Measurements from ENCODE around the gene GABPB1.

Gene GABPB1

DNA sequence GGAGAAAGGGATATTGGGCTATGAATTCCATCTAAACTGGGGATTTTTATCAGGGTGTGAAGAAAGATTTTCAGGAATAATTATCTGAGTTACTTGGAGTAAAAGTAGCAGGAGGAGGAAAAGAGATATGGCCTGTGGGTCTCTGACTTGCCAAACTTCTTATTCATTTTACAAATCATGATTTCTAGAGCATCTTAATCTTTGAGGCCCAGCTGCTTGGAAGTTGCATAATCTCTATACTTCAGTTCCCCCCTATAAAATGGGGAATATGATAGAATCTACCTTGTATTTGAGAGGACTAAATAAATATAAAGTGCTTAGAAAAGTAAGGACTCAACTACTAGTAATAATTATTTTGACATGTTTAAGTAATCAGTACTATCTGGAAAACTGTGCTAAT, 11.0 kb upstream of the GABPB1 start:
- H3K9me3 ChIP-seq (ENCODE audit: control insufficient read depth, low read length) = no peaks in the 10 kb centered on the region
- H3K4me1 ChIP-seq (ENCODE audit: control insufficient read depth, insufficient read depth, low read length) = no peaks in the 10 kb centered on the region
- H3K36me3 ChIP-seq (ENCODE audit: control insufficient read depth, insufficient read depth, low read length) = peaks cover 18% of the 10 kb centered on the region
- H3K27ac ChIP-seq (ENCODE audit: insufficient read depth, low read depth, low read length, poor library complexity, severe bottlenecking) = no peak overlapping the region
- H3K4me3 ChIP-seq (ENCODE audit: insufficient read depth, low read depth, low read length) = no peak overlapping the region
- no peaks in the 10 kb centered on the region for H3K27me3 ChIP-seq (ENCODE audit: control insufficient read depth, insufficient read depth, low read length, poor library complexity, severe bottlenecking)

DNA sequence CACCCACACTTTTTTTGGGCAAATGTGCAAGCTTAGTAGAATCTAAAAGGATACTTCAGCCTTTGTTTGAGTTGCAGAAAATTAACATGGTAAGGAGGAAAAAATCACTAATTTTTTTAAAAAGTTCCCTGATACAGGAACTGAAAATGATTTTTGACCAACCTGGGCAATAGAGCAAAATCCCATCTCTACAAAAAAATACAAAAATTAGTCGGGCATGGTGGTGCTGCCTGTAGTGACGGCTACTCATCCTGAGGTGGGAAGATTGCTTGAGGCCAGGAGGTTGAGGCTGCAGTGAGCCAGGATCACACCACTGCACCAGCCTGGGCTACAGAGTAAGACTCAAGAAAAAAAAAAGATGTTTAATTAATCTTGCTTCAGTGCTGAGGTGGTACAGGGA, 10.6 kb upstream of the GABPB1 start:
- no peaks in the 10 kb centered on the region for H3K27me3 ChIP-seq (ENCODE audit: control insufficient read depth, insufficient read depth, low read length, poor library complexity, severe bottlenecking)
- peaks cover 22% of the 10 kb centered on the region for H3K36me3 ChIP-seq (ENCODE audit: control insufficient read depth, insufficient read depth, low read length)
- no peak overlapping the region for H3K4me3 ChIP-seq (ENCODE audit: insufficient read depth, low read depth, low read length)
- no peaks in the 10 kb centered on the region for H3K9me3 ChIP-seq (ENCODE audit: control insufficient read depth, low read length)
- WGBS, 2 experiments = 87 to 92% methylated on average over 2 of the region's 2 CpGs
- no peaks in the 10 kb centered on the region for H3K4me1 ChIP-seq (ENCODE audit: control insufficient read depth, insufficient read depth, low read length)
- no peak overlapping the region for H3K27ac ChIP-seq (ENCODE audit: insufficient read depth, low read depth, low read length, poor library complexity, severe bottlenecking)

DNA sequence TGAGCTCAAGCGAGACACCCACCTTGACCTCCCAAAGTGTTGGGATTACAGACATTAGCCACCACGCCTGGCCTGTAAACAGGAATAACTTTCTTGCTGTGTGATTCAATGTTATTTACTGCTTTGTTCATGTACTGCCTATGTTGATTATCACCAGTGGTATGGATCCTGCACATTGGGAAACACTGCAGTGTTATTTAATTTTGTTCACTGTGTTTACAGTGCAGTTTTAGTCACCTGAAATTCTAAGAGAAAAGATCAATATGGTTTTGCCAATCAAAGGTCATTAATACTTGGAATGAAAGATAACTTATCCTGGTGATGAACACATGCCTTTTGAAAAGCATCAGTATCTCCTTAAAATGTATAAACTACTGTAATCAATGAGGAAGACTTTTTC, 8.6 kb upstream of the GABPB1 start:
- H3K27me3 ChIP-seq (ENCODE audit: control insufficient read depth, insufficient read depth, low read length, poor library complexity, severe bottlenecking) = no peaks in the 10 kb centered on the region
- H3K9me3 ChIP-seq (ENCODE audit: control insufficient read depth, low read length) = no peaks in the 10 kb centered on the region
- H3K27ac ChIP-seq (ENCODE audit: insufficient read depth, low read depth, low read length, poor library complexity, severe bottlenecking) = no peak overlapping the region
- WGBS, 2 experiments = 95 to 97% methylated on average over 2 of the region's 2 CpGs
- H3K4me3 ChIP-seq (ENCODE audit: insufficient read depth, low read depth, low read length) = no peak overlapping the region
- H3K36me3 ChIP-seq (ENCODE audit: control insufficient read depth, insufficient read depth, low read length) = peaks cover 33% of the 10 kb centered on the region
- no peaks in the 10 kb centered on the region for H3K4me1 ChIP-seq (ENCODE audit: control insufficient read depth, insufficient read depth, low read length)

DNA sequence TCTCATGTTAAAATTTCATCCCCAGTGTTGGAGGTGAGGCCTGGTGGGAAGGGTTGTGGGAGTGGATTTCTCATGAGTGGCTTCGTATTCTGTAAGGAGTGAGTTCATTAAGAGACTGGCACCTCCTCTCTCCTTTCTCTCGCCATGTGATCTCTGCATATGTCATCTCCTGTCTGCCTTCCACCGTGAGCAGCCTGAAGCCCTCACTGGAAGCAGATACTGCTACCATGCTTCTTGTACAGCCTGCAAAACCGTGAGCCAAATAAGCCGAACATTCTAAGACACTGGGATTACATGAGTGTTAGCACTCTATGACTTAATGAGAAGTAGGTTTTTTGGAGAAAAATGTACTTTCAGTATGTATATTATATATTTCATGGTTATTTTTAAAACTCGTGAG, 6.8 kb upstream of the GABPB1 start:
- H3K27me3 ChIP-seq (ENCODE audit: control insufficient read depth, insufficient read depth, low read length, poor library complexity, severe bottlenecking) = no peaks in the 10 kb centered on the region
- H3K4me3 ChIP-seq (ENCODE audit: insufficient read depth, low read depth, low read length) = no peak overlapping the region
- H3K36me3 ChIP-seq (ENCODE audit: control insufficient read depth, insufficient read depth, low read length) = peaks cover 40% of the 10 kb centered on the region
- H3K27ac ChIP-seq (ENCODE audit: insufficient read depth, low read depth, low read length, poor library complexity, severe bottlenecking) = no peak overlapping the region
- WGBS, 2 experiments = 85 to 89% methylated on average over 5 to 6 of the region's 6 CpGs
- no peaks in the 10 kb centered on the region for H3K4me1 ChIP-seq (ENCODE audit: control insufficient read depth, insufficient read depth, low read length)
- H3K9me3 ChIP-seq (ENCODE audit: control insufficient read depth, low read length) = no peaks in the 10 kb centered on the region

DNA sequence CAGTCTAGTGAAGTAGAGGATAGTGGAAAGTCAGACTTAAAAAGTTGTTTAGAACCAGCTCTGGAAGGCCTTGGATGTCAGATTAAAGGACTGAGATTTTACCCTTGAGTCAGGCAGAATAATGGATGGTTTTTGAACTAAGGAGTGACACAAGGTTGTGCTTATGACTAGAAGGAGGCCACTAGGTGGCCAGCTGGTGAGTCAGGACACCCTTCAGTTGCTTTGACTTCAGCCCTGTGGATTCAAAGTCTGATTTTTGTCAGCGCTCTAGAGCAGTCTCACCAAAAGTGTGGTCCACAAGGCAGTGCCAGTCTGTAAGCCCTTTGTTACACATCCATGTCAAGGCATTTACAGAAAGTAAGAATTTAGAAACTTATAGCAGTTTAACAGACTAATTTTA, 3.8 kb upstream of the GABPB1 start:
- no peaks in the 10 kb centered on the region for H3K9me3 ChIP-seq (ENCODE audit: control insufficient read depth, low read length)
- no peaks in the 10 kb centered on the region for H3K27me3 ChIP-seq (ENCODE audit: control insufficient read depth, insufficient read depth, low read length, poor library complexity, severe bottlenecking)
- peaks cover 37% of the 10 kb centered on the region for H3K36me3 ChIP-seq (ENCODE audit: control insufficient read depth, insufficient read depth, low read length)
- no peak overlapping the region for H3K27ac ChIP-seq (ENCODE audit: insufficient read depth, low read depth, low read length, poor library complexity, severe bottlenecking)
- H3K4me3 ChIP-seq (ENCODE audit: insufficient read depth, low read depth, low read length) = no peak overlapping the region
- whole genome bisulfite sequencing, 2 experiments = 95 to 100% methylated on average over 1 of the region's 1 CpG
- peaks cover 3% of the 10 kb centered on the region for H3K4me1 ChIP-seq (ENCODE audit: control insufficient read depth, insufficient read depth, low read length)

DNA sequence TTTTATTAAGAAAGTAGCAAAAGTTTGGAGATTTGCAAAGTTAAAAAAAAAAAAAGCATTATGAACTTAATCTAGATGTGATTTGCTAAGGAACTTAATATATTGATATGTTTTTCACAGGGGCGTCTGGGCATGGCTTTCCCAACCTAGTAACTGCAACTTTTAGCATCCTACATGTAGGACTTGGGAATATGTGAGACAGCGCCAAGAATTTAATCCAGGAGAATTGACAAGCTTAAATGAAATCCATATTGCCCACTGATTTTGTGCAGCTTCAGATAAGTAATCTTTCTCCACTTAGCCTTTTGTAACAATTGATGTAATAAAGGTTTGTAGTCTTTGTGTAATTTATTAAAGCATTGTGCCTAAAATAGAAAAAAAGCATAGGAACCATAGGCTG, 982 bp upstream of the GABPB1 start:
- no peak overlapping the region for H3K27ac ChIP-seq (ENCODE audit: insufficient read depth, low read depth, low read length, poor library complexity, severe bottlenecking)
- H3K27me3 ChIP-seq (ENCODE audit: control insufficient read depth, insufficient read depth, low read length, poor library complexity, severe bottlenecking) = no peaks in the 10 kb centered on the region
- H3K9me3 ChIP-seq (ENCODE audit: control insufficient read depth, low read length) = no peaks in the 10 kb centered on the region
- H3K4me3 ChIP-seq (ENCODE audit: insufficient read depth, low read depth, low read length) = peak overlapping the region; percentile 81
- H3K36me3 ChIP-seq (ENCODE audit: control insufficient read depth, insufficient read depth, low read length) = peaks cover 22% of the 10 kb centered on the region
- WGBS, 2 experiments = 8 to 14% methylated on average over 2 of the region's 2 CpGs
- peaks cover 3% of the 10 kb centered on the region for H3K4me1 ChIP-seq (ENCODE audit: control insufficient read depth, insufficient read depth, low read length)

DNA sequence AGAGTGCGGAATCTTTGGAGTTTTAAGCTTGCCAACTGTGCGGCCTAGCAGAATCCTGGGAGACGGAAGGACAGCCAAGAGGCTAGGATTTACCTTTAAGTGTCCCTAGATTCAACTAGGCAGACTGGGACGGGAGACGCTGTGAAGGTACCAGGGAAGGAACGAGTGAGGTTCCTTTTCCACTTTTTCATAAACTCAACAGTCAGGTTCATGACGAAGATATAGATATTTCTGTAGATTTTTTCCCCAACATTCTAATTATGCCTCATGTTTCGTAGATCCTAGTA, 564 bp upstream of the GABPB1 start:
- H3K4me1 ChIP-seq (ENCODE audit: control insufficient read depth, insufficient read depth, low read length) = peaks cover 3% of the 10 kb centered on the region
- H3K27ac ChIP-seq (ENCODE audit: insufficient read depth, low read depth, low read length, poor library complexity, severe bottlenecking) = peak overlapping the region; percentile 99
- peaks cover 18% of the 10 kb centered on the region for H3K36me3 ChIP-seq (ENCODE audit: control insufficient read depth, insufficient read depth, low read length)
- peak overlapping the region; percentile 81 for H3K4me3 ChIP-seq (ENCODE audit: insufficient read depth, low read depth, low read length)
- no peaks in the 10 kb centered on the region for H3K27me3 ChIP-seq (ENCODE audit: control insufficient read depth, insufficient read depth, low read length, poor library complexity, severe bottlenecking)
- WGBS, 2 experiments = 0 to 2% methylated on average over 8 of the region's 8 CpGs
- no peaks in the 10 kb centered on the region for H3K9me3 ChIP-seq (ENCODE audit: control insufficient read depth, low read length)

DNA sequence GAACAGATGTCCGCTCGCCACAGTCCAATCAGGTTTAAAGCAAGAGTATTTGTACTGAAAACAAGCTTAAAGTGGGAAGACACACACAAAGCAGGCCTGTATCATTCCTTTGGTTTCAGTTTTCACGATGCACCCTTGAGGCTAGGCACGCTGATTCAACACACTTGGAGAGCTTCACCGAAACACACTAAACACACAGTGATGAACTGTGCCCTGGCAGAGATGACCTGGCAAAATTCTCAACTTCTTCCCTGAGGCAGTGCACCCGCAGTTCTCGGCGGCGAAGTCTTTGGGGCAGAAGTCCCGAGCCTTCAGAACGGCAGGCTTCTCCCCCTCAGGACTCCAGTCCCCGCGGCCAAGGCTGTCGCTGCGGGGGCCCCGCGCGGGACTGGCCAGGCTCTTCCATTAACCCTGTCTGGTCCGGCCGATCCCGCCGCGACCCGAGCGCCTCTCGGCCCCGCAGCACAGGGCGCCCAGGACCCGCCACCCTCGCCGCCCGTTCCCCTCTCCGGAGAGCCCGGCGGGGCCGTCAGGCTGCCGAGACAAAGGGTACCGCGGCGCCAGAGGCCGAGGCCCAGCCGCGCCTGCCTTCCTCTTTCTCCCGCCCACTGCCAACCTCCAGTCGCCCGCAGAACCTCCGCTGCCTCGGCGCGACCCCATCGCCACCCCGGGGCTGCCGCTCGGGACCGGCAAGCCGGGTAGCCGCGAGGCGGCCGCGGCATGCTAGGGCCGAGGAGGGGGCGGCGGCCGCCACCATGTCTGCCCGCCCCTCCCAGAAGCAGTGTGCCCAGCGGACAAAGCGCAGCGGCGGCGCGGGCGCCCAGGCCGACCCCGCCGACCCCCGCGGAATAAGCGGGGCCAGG, 792 bp downstream of the GABPB1 start:
- Histone ChIP-seq H3K36me3 (ENCODE audit: control insufficient read depth, insufficient read depth, low read length) (peaks cover 13% of the 10 kb centered on the region), H3K9me3 (ENCODE audit: control insufficient read depth, low read length) (no peaks in the 10 kb centered on the region), H3K27ac (ENCODE audit: insufficient read depth, low read depth, low read length, poor library complexity, severe bottlenecking) (peak overlapping the region; percentile 99), H3K27me3 (ENCODE audit: control insufficient read depth, insufficient read depth, low read length, poor library complexity, severe bottlenecking) (no peaks in the 10 kb centered on the region), H3K4me3 (ENCODE audit: insufficient read depth, low read depth, low read length) (peak overlapping the region; percentile 81), H3K4me1 (ENCODE audit: control insufficient read depth, insufficient read depth, low read length) (peaks cover 3% of the 10 kb centered on the region)
- 0% methylated on average over 79 of the region's 79 CpGs for WGBS, 2 experiments

DNA sequence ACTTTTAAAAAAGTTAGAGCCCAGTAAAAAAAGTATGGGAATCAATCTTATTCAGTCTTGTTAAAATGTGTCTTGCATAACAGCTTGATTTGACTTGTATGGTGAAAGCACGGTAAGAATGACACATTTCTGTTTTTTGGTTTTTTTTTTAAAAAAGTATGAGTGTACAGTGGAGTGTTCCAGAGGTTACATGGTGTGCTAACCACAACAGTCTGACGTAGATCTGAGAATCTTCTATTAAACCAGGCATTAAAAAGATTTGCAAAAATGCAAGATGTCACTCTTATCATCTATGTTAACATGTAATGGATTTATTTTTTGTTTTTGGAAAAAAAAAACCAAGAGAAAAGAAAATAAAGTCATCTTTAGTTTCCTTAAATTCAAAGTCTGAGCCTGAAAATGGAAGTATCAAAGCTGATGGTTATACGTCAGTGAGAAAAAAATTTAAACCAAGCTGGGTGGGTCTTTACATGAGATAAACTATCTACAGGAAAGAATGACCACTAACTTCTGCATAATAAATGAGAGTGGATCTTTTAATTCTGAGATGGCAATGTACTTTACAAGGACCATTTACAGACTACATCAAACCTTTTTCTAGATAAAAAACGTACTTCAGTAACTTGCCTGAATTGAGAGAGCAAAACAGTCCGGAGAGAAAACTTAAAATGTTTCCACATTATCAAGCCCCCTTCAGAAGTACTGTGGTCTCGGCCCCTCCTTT, 1.6 kb downstream of the GABPB1 start:
- Histone ChIP-seq H3K27ac (ENCODE audit: insufficient read depth, low read depth, low read length, poor library complexity, severe bottlenecking) (peak overlapping the region; percentile 99), H3K27me3 (ENCODE audit: control insufficient read depth, insufficient read depth, low read length, poor library complexity, severe bottlenecking) (no peaks in the 10 kb centered on the region), H3K4me1 (ENCODE audit: control insufficient read depth, insufficient read depth, low read length) (peaks cover 3% of the 10 kb centered on the region), H3K4me3 (ENCODE audit: insufficient read depth, low read depth, low read length) (peak overlapping the region; percentile 81), H3K36me3 (ENCODE audit: control insufficient read depth, insufficient read depth, low read length) (peaks cover 6% of the 10 kb centered on the region), H3K9me3 (ENCODE audit: control insufficient read depth, low read length) (no peaks in the 10 kb centered on the region)
- WGBS, 2 experiments = 28% methylated on average over 6 of the region's 6 CpGs

DNA sequence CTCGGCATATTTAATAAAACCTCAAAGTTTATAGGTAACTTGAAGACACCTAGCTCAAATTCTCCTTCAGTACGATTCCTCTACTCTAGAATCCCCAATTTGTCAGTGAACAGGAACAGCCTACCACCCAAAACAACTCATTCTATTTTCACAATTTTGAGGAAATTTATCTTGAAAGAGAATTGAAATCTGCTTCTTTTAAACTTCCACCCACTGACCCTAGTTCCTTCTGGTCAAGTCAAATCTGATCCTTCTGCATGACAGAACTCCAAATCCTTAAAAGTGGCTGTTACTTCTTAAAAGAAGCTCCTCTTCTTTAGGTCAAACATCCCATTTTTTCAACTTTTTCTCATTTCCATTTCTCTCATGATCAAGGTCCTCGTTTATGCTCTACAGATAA, 4.4 kb downstream of the GABPB1 start:
- no peak overlapping the region for H3K27ac ChIP-seq (ENCODE audit: insufficient read depth, low read depth, low read length, poor library complexity, severe bottlenecking)
- no peaks in the 10 kb centered on the region for H3K36me3 ChIP-seq (ENCODE audit: control insufficient read depth, insufficient read depth, low read length)
- WGBS, 2 experiments = 91% methylated on average over 3 of the region's 3 CpGs
- no peak overlapping the region for H3K4me3 ChIP-seq (ENCODE audit: insufficient read depth, low read depth, low read length)
- H3K4me1 ChIP-seq (ENCODE audit: control insufficient read depth, insufficient read depth, low read length) = no peaks in the 10 kb centered on the region
- H3K9me3 ChIP-seq (ENCODE audit: control insufficient read depth, low read length) = no peaks in the 10 kb centered on the region
- no peaks in the 10 kb centered on the region for H3K27me3 ChIP-seq (ENCODE audit: control insufficient read depth, insufficient read depth, low read length, poor library complexity, severe bottlenecking)
